Sigmoid colon (tissue), 4 donors: ENCODE results near the gene ZNF329.

ENCODE experiments used
- CTCF ChIP-seq, 4 experiments: fragments of 450-650 bp in 3 of 4; fragments of 200-600 bp in 1 of 4; IDR thresholded peaks; one replicate each; pipeline ENCODE4 v1.5.1; 2016 to 2019; ENCODE audit warnings: antibody characterized with exemption in 4 of 4, mild to moderate bottlenecking in 3 of 4, moderate library complexity in 2 of 4
- POLR2AphosphoS5 ChIP-seq, 4 donors: sonication (generic); formaldehyde crosslinking; IDR thresholded peaks; one replicate each; pipeline ENCODE4 v1.6.1; 2017; ENCODE audit warnings: antibody characterized with exemption in 4 of 4

DNA sequence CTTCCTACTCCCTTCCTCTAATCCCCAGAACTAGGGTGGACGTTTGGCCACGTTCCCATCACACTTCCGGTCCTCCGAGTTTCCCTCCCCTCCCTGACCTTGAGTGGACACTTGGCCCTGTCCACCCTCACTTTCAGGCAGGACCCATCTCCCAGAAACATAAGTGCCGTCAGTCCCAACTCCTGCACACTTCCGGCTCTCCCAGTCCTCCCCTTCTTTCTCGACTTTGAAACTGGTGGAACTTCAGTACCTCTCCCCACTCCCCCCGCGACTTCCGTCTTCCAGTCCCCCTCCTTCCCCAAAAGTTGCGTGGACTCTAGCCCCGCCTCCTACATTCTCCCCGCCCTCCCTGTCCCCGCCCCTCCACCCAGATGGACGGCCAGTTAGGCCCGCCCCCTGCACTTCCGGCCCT, 32.0 kb upstream of the ZNF329 start:
- TF ChIP-seq CTCF (IDR thresholded peaks at IDR 0.05), result no peak
- TF ChIP-seq POLR2AphosphoS5 (IDR thresholded peaks at IDR 0.05), result no peak
